Tibial nerve (tissue), 4 donors: ENCODE results near the gene HLA-DMB. TPM values are rescaled to one million over a fixed set of nuclear protein-coding genes. Genes with fewer than 3 reads are reported as not detected.

Experiments
- DNase-seq, 2 donors: peaks; one replicate each; pipeline ENCODE4 v3.0.0-alpha.2; 2019; ENCODE audit warnings: low spot score in 2 of 2
- H3K27ac ChIP-seq, 4 donors: fragments of 200-600 bp; sonication (generic) in 3 of 4; one replicate each; pipeline ENCODE4 v1.5.1; 2017 to 2019; ENCODE audit warnings: mild to moderate bottlenecking in 1 of 4
- H3K27me3 ChIP-seq, 2 donors: fragments of 200-600 bp; sonication (generic) in 1 of 2; one replicate each; pipeline versions ENCODE4 v1.5.1 to v1.6.0; 2017 to 2019
- H3K36me3 ChIP-seq, 3 donors: fragments of 200-600 bp; sonication (generic); one replicate each; pipeline ENCODE4 v1.5.1; 2018 to 2019
- H3K4me1 ChIP-seq, 4 donors: fragments of 200-600 bp; sonication (generic) in 3 of 4; one replicate each; pipeline ENCODE4 v1.5.1; 2017 to 2019
- H3K4me3 ChIP-seq, 4 donors: fragments of 200-600 bp; sonication (generic) in 3 of 4; one replicate each; pipeline ENCODE4 v1.5.1; 2017 to 2019; ENCODE audit warnings: mild to moderate bottlenecking in 1 of 4, moderate library complexity in 1 of 4
- H3K9me3 ChIP-seq, 4 donors: fragments of 200-600 bp; sonication (generic) in 3 of 4; one replicate each; pipeline ENCODE4 v1.5.1; 2017 to 2019
- CTCF ChIP-seq, 5 experiments: fragments of 200-600 bp in 3 of 5; fragments of 450-650 bp in 2 of 5; sonication (generic) in 3 of 5; IDR thresholded peaks; one replicate each; pipeline ENCODE4 v1.5.1; 2016 to 2019; ENCODE audit warnings: antibody characterized with exemption in 5 of 5, mild to moderate bottlenecking in 3 of 5, moderate library complexity in 2 of 5
- EP300 ChIP-seq, 2 donors: sonication (generic); formaldehyde crosslinking; IDR thresholded peaks; one replicate each; pipeline ENCODE4 v1.6.1; 2017; ENCODE audit warnings: antibody characterized with exemption in 2 of 2, mild to moderate bottlenecking in 1 of 2
- POLR2A ChIP-seq, 2 donors: fragments of 450-650 bp; IDR thresholded peaks; one replicate each; pipeline ENCODE4 v1.6.1; 2017; ENCODE audit warnings: antibody characterized with exemption in 2 of 2, mild to moderate bottlenecking in 2 of 2, moderate library complexity in 2 of 2
- WGBS, 2 donors: methylation state at CpG; one replicate each; pipeline ENCODE4 v1.1.5; 2018; 5-methylcytosine and 5-hydroxymethylcytosine counted together
- total RNA-seq, 4 donors: library from RNA; depleted of rRNA; stranded (reverse); fragments of >200 nt; gene quantifications; one replicate each; pipeline ENCODE4 v1.1.0, GENCODE V29; 2016

Gene HLA-DMB
- total RNA-seq, 4 donors from 2014 or later, result 15.7 to 85.0 (median 25.5) TPM

- peaks cover 0 to 30% (median 14%) of the 10 kb centered on the region in 4 donors for H3K4me1 ChIP-seq
- H3K9me3 ChIP-seq, result no peaks in the 10 kb centered on the region
- H3K27ac ChIP-seq, result no peak overlapping the region
- no peaks in the 10 kb centered on the region for H3K36me3 ChIP-seq
- no peaks in the 10 kb centered on the region for H3K27me3 ChIP-seq
- TF ChIP-seq POLR2A (IDR thresholded peaks at IDR 0.05) (no peak), CTCF (IDR thresholded peaks at IDR 0.05) (no peak), EP300 (IDR thresholded peaks at IDR 0.05) (no peak)
- 26 to 38% methylated on average over 1 of the region's 1 CpG for WGBS, 2 donors
- no peak overlapping the region for H3K4me3 ChIP-seq
- no peak for DNase-seq
Measured at GRCh38 chr6:32889533-32889932, 51.3 kb downstream of the HLA-DMB start.

GRCh38 chr6:32888576-32888975, 52.3 kb downstream of the HLA-DMB start:
- no peaks in the 10 kb centered on the region for H3K36me3 ChIP-seq
- no peak overlapping the region for H3K4me3 ChIP-seq
- H3K27ac ChIP-seq, result no peak overlapping the region
- peaks cover 0 to 35% (median 14%) of the 10 kb centered on the region in 4 donors for H3K4me1 ChIP-seq
- TF ChIP-seq CTCF (IDR thresholded peaks at IDR 0.05) (no peak), EP300 (IDR thresholded peaks at IDR 0.05) (no peak), POLR2A (IDR thresholded peaks at IDR 0.05) (no peak)
- DNase-seq, result no peak
- no peaks in the 10 kb centered on the region for H3K9me3 ChIP-seq
- H3K27me3 ChIP-seq, result no peaks in the 10 kb centered on the region
- 76% methylated on average over 2 of the region's 2 CpGs for WGBS, 2 donors

- Histone ChIP-seq H3K9me3 (no peaks in the 10 kb centered on the region), H3K27ac (peak overlapping the region in 2 of 4 donors; percentile 12 to 78), H3K27me3 (no peaks in the 10 kb centered on the region), H3K36me3 (no peaks in the 10 kb centered on the region), H3K4me1 (peaks cover 0 to 33% (median 10%) of the 10 kb centered on the region in 4 donors), H3K4me3 (no peak overlapping the region)
- TF ChIP-seq CTCF (IDR thresholded peaks at IDR 0.05) (no peak), EP300 (IDR thresholded peaks at IDR 0.05) (no peak), POLR2A (IDR thresholded peaks at IDR 0.05) (no peak)
- 56 to 58% methylated on average over 5 of the region's 5 CpGs for WGBS, 2 donors
- DNase-seq, result no peak
Measured at GRCh38 chr6:32887616-32888015, 53.2 kb downstream of the HLA-DMB start.

GRCh38 chr6:32886681-32887383, 54.0 kb downstream of the HLA-DMB start:
- no peak for TF ChIP-seq POLR2A (IDR thresholded peaks at IDR 0.05)
- no peak for TF ChIP-seq EP300 (IDR thresholded peaks at IDR 0.05)
- no peak for TF ChIP-seq CTCF (IDR thresholded peaks at IDR 0.05)
- Histone ChIP-seq H3K27me3 (no peaks in the 10 kb centered on the region), H3K4me1 (peaks cover 0 to 33% (median 10%) of the 10 kb centered on the region in 4 donors), H3K36me3 (no peaks in the 10 kb centered on the region), H3K9me3 (no peaks in the 10 kb centered on the region), H3K4me3 (no peak overlapping the region), H3K27ac (peak overlapping the region in 3 of 4 donors; percentile 12 to 78 (median 27))
- peak in 1 of 2 donors; percentile 25 for DNase-seq
- WGBS, 2 donors, result 23 to 27% methylated on average over 3 of the region's 3 CpGs

GRCh38 chr6:32885698-32886286, 55.0 kb downstream of the HLA-DMB start:
- Histone ChIP-seq H3K9me3 (no peaks in the 10 kb centered on the region), H3K36me3 (no peaks in the 10 kb centered on the region), H3K27ac (peak overlapping the region in 1 of 4 donors; percentile 11), H3K4me1 (peaks cover 0 to 33% (median 10%) of the 10 kb centered on the region in 4 donors), H3K4me3 (no peak overlapping the region), H3K27me3 (no peaks in the 10 kb centered on the region)
- WGBS, 2 donors, result 51 to 68% methylated on average over 4 of the region's 4 CpGs
- TF ChIP-seq CTCF (IDR thresholded peaks at IDR 0.05) (peak; percentile 43 to 78 (median 55)), EP300 (IDR thresholded peaks at IDR 0.05) (no peak), POLR2A (IDR thresholded peaks at IDR 0.05) (no peak)
- no peak for DNase-seq
